MV-4-11 (cell line): ENCODE data around the gene CDK1.

Experiments
- DNase-seq: peaks from one replicate; lab custom pipeline; 2025; lab: John Stamatoyannopoulos, UW

Gene CDK1

GRCh38 chr10:60777696-60778213 is 523 bp upstream of the CDK1 start:
- DNase-seq = no peak

- DNase-seq = no peak
Observed at GRCh38 chr10:60778971-60779796, 906 bp downstream of the CDK1 start.

DNA sequence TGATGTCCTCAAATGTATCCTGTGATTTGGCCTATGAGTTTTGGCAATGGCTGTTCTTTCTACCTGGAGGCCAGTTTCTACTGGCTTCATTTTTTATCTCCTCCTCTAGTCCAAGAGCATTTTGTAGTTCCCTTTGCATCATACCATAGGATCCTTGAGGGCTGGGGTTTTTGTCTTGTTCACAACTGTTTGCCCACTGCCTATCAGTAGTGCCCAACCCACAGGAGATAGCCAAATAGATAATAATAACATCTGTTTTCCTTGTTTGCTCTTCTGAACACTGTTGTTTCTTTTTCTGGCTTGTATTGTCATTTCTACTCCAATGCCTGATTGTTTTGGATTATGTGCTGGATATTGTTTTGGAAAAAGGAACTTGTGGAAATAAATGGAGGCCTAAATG is 3.4 kb downstream of the CDK1 start:
- DNase-seq = no peak

DNA sequence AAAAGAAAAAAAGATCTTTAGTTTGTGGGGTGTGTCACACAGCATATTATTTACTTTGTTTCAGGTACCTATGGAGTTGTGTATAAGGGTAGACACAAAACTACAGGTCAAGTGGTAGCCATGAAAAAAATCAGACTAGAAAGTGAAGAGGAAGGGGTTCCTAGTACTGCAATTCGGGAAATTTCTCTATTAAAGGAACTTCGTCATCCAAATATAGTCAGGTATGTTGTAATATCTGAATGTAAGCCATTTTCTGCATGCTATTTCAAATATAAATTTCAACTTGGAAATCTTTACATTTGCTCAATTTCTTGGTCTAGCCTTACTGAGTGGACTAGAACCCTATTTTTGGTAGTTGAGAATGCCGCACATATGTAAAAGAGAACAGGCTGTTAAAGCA is 6.4 kb downstream of the CDK1 start:
- no peak for DNase-seq

GRCh38 chr10:60788544-60788943 is 10.3 kb downstream of the CDK1 start:
- DNase-seq = no peak

GRCh38 chr10:60789340-60789739 is 11.1 kb downstream of the CDK1 start:
- no peak for DNase-seq

- no peak for DNase-seq
Observed at GRCh38 chr10:60794953-60795352, 16.7 kb downstream of the CDK1 start.

GRCh38 chr10:60795465-60796202 is 17.4 kb downstream of the CDK1 start:
- DNase-seq = no peak

DNA sequence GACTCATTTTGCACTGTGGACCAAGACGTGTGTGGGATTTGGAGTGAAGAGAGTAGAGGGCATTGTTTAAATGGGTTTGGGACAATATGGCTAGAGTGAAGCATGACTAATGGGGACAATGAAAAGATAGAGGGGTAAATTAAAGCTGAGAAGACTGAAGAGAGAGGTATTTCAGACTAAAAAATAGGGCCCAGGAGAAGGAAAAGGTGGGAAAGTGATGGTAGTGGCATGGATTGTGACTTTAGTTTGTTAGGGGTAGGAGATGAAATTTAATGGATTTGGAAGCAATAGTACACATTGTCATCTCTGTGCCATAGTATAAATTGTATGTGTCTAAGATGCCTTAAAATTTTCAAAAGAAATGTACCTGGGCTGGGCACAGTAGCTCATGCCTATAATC is 18.2 kb downstream of the CDK1 start:
- DNase-seq = no peak

DNA sequence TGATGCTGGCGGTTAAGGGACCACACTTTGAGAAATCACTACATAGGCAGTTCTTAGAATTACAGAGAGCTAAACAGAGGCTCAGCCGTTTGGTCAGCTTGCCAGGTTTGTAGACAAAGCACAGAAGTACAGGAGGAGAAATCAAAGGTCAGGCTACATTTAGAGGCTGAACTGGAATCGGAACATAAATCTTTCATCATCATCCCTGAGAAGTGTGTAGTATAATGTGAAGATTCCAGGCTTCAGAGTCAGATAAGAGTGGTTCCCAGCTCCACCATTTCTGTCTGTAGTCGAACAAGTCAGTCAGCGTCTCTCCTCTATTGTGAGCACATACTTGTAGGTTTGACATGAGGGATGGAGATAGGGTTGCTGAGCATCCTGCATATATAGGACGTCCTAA is 18.9 kb downstream of the CDK1 start:
- no peak for DNase-seq

DNA sequence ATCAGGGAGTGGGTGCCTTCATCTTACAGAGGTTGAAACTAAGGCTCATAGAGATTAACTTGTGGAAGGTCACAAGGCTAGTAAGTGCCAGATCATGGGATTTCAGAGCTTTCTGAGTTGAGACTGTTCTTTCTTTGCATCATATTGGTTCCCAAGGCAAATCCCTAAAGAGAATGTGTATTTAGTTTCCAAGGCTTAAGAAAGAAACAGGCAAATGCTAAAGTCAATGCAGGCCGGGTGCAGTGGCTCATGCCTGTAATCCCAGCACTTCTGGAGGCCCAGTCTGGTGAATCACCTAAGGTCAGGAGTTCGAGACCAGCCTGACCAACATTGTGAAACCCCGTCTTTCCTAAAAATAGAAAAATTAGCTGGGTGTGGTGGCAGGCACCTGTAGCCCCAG is 19.8 kb downstream of the CDK1 start:
- DNase-seq = no peak

GRCh38 chr10:60798870-60799269 is 20.6 kb downstream of the CDK1 start:
- DNase-seq = no peak

- no peak for DNase-seq
Observed at GRCh38 chr10:60799971-60800650, 21.8 kb downstream of the CDK1 start.

GRCh38 chr10:60800918-60801317 is 22.6 kb downstream of the CDK1 start:
- no peak for DNase-seq

DNA sequence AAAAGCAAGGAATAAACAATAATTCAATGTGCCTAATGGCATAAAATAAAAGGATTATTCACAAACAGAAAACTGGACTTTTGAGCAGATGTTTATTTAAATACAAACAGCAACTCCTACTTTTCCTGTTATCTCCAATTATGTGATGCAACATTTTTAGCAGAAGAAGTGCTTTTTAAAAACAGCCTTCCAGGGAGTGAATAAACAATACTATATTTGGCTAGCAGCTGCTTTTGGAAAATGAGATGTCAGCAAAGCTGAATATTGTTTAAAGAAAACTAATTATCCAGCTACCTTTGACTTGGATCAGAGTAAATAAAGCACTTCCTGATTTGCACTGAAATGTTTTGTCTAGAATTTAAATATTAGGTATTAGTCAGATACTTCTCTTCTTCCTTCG is 23.2 kb downstream of the CDK1 start:
- DNase-seq = no peak

GRCh38 chr10:60803433-60803832 is 25.2 kb downstream of the CDK1 start:
- peak; percentile 84 for DNase-seq

- DNase-seq = no peak
Observed at GRCh38 chr10:60803865-60804264, 25.6 kb downstream of the CDK1 start.

- DNase-seq = no peak
Observed at GRCh38 chr10:60806921-60807320, 28.6 kb downstream of the CDK1 start.

- no peak for DNase-seq
Observed at GRCh38 chr10:60807499-60807898, 29.2 kb downstream of the CDK1 start.

- no peak for DNase-seq
Observed at GRCh38 chr10:60808036-60808435, 29.8 kb downstream of the CDK1 start.

GRCh38 chr10:60809157-60809556 is 30.9 kb downstream of the CDK1 start:
- DNase-seq = peak; percentile 88

DNA sequence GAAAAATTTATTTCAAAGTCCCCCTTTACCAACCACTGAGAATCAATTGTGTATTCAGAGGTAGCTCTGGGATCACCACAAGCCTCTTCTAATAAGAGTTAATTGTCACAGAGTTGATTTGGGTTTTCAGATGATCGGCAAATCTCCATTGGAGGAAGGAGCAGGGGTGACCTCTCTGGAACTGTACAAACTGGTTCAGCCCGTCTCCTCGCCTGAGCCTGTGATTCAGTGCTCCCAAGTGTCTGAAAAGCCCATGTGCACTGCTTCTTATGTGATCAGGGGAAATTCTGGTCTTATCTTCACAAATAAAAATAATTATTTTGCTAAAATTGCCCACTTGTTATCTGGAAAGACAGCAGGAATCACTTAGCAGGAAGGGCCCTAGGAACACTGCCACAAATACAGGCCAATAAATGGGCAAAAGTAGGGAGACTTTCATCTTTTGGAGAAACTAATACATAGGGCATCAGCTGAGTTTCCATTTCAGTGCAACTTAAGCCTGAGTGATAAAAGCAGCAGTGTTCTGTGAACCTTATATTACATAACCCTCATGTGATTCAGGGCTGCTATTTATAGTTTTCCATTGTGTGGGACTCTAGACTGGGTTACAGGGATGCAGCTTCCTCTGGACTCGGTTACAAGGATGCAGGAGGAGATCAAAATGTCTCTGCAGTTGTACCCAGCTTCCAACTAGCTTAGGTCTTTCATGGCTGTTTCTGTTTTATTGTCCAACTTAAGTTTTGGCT is 32.3 kb downstream of the CDK1 start:
- peak; percentile 56 for DNase-seq
